Epithelial cell of proximal tubule (primary cell): ENCODE results near the gene CTNNBL1. TPM values are rescaled to one million over a fixed set of nuclear protein-coding genes. Genes with fewer than 3 reads are reported as not detected.
"Not testable (repeated sequence)": the region's sequence is repeated elsewhere in the genome, so short reads cannot be mapped to it uniquely, and the experiment has no call there.

Experiments
- DNase-seq: peaks from one replicate; pipeline ENCODE4 v3.0.0-alpha.2; 2011; ENCODE audit warnings: low read depth
- H3K4me3 ChIP-seq: 2 replicates; pipeline ENCODE4 v1.5.1; 2011; ENCODE audit warnings: low read depth, mild to moderate bottlenecking, low read length
- CTCF ChIP-seq: conservative IDR thresholded peaks from 2 replicates; pipeline ENCODE4 v1.5.1; 2012; ENCODE audit warnings: low read depth, mild to moderate bottlenecking, low read length
- total RNA-seq: library from RNA; depleted of rRNA; stranded (reverse); fragments of >200 nt; gene quantifications from 2 replicates; pipeline ENCODE4 v1.2.3, GENCODE V29; 2015

Gene CTNNBL1
- total RNA-seq, 1 donor from 2014 or later = 25.6 TPM

- no peak for DNase-seq
- no peak overlapping the region for H3K4me3 ChIP-seq
- TF ChIP-seq CTCF = no peak
Measured at GRCh38 chr20:37699202-37699601, 5.4 kb downstream of the CTNNBL1 start.

GRCh38 chr20:37700301-37700700 lies 6.5 kb downstream of the CTNNBL1 start:
- no peak for DNase-seq
- no peak overlapping the region for H3K4me3 ChIP-seq
- TF ChIP-seq CTCF = no peak

- H3K4me3 ChIP-seq, DNase-seq: not testable (repeated sequence)
Measured at GRCh38 chr20:37701676-37702075, 7.8 kb downstream of the CTNNBL1 start.

- H3K4me3 ChIP-seq = no peak overlapping the region
- TF ChIP-seq CTCF = no peak
- no peak for DNase-seq
Measured at GRCh38 chr20:37702403-37703034, 8.7 kb downstream of the CTNNBL1 start.

GRCh38 chr20:37703035-37703845 lies 9.4 kb downstream of the CTNNBL1 start:
- no peak for DNase-seq
- no peak for TF ChIP-seq CTCF

GRCh38 chr20:37704955-37705354 lies 11.1 kb downstream of the CTNNBL1 start:
- no peak for DNase-seq
- H3K4me3 ChIP-seq = no peak overlapping the region
- no peak for TF ChIP-seq CTCF

More at GRCh38 chr20:37703035-37703845, 9.4 kb downstream of the CTNNBL1 start:
- no peak overlapping the region for H3K4me3 ChIP-seq

GRCh38 chr20:37706298-37706697 lies 12.5 kb downstream of the CTNNBL1 start:
- no peak for TF ChIP-seq CTCF
- no peak for DNase-seq

More at GRCh38 chr20:37706298-37706697, 12.5 kb downstream of the CTNNBL1 start:
- no peak overlapping the region for H3K4me3 ChIP-seq
